Ishikawa (cell line): ENCODE results near the gene ATP1A2.

ENCODE experiments used
- CEBPB ChIP-seq: IDR thresholded peaks from 2 replicates; pipeline ENCODE4 v1.6.1; 2012
- CREB1 ChIP-seq: IDR thresholded peaks from 2 replicates; pipeline ENCODE4 v1.6.1; 2012; ENCODE audit warnings: low read depth
- EGR1 ChIP-seq: IDR thresholded peaks from 2 replicates; pipeline ENCODE4 v1.6.1; 2012
- EP300 ChIP-seq: IDR thresholded peaks from 2 replicates; pipeline ENCODE4 v1.6.1; 2012; ENCODE audit warnings: borderline replicate concordance
- FOXM1 ChIP-seq: IDR thresholded peaks from 2 replicates; pipeline ENCODE4 v1.6.1; 2012; ENCODE audit warnings: low read depth, borderline replicate concordance
- NFIC ChIP-seq: IDR thresholded peaks from 2 replicates; pipeline ENCODE4 v1.6.1; 2012
- RAD21 ChIP-seq: IDR thresholded peaks from 2 replicates; pipeline ENCODE4 v1.6.1; 2012; ENCODE audit warnings: low read depth
- TAF1 ChIP-seq: IDR thresholded peaks from 2 replicates; pipeline ENCODE4 v1.6.1; 2012; ENCODE audit warnings: low read depth, mild to moderate bottlenecking
- TCF12 ChIP-seq: IDR thresholded peaks from 2 replicates; pipeline ENCODE4 v1.6.1; 2012; ENCODE audit warnings: low read depth
- TEAD4 ChIP-seq: IDR thresholded peaks from 2 replicates; pipeline ENCODE4 v1.6.1; 2012
- YY1 ChIP-seq: IDR thresholded peaks from 2 replicates; pipeline ENCODE4 v1.6.1; 2012; ENCODE audit warnings: low read depth
- ZBTB7A ChIP-seq: IDR thresholded peaks from 2 replicates; pipeline ENCODE4 v1.6.1; 2012; ENCODE audit warnings: low read depth
- TF ChIP-seq, protein P1 (sequence below): IDR thresholded peaks from 2 replicates; pipeline ENCODE4 v1.6.1; 2012; ENCODE audit warnings: low read depth, mild to moderate bottlenecking
- TF ChIP-seq, protein P2 (sequence below): IDR thresholded peaks from 2 replicates; pipeline ENCODE4 v1.6.1; 2012
- TF ChIP-seq, protein P3 (sequence below): IDR thresholded peaks from 2 replicates; pipeline ENCODE4 v1.6.1; 2012

ATP1A2 gene

DNA sequence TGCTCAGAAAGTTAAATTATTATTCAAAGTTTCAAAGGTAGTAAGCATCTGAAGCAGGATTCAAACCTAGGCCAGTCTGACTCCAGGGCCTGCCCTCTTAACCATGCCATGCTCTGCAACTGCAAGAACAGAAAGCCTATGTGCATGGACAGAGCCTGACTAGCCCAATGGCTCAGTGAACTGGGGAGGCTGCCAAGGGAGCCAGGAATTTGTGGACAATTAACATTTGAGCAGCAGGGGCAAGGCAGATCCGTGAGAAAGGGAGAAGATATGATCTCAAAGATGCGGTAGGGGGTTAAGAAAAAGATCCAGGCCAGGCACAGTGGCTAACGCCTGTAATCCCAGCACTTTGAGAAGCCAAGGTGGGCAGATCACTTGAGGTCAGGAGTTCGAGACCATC lies 29.4 kb downstream of the ATP1A2 start:
- TF ChIP-seq FOXM1 (no peak), YY1 (no peak), CEBPB (no peak), NFIC (no peak; the same call in 1 of the 2 replicates), EGR1 (no peak), TEAD4 (peak; percentile 46)
- TF ChIP-seq, protein P1, sequence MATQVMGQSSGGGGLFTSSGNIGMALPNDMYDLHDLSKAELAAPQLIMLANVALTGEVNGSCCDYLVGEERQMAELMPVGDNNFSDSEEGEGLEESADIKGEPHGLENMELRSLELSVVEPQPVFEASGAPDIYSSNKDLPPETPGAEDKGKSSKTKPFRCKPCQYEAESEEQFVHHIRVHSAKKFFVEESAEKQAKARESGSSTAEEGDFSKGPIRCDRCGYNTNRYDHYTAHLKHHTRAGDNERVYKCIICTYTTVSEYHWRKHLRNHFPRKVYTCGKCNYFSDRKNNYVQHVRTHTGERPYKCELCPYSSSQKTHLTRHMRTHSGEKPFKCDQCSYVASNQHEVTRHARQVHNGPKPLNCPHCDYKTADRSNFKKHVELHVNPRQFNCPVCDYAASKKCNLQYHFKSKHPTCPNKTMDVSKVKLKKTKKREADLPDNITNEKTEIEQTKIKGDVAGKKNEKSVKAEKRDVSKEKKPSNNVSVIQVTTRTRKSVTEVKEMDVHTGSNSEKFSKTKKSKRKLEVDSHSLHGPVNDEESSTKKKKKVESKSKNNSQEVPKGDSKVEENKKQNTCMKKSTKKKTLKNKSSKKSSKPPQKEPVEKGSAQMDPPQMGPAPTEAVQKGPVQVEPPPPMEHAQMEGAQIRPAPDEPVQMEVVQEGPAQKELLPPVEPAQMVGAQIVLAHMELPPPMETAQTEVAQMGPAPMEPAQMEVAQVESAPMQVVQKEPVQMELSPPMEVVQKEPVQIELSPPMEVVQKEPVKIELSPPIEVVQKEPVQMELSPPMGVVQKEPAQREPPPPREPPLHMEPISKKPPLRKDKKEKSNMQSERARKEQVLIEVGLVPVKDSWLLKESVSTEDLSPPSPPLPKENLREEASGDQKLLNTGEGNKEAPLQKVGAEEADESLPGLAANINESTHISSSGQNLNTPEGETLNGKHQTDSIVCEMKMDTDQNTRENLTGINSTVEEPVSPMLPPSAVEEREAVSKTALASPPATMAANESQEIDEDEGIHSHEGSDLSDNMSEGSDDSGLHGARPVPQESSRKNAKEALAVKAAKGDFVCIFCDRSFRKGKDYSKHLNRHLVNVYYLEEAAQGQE = no peak
- TF ChIP-seq, protein P2, sequence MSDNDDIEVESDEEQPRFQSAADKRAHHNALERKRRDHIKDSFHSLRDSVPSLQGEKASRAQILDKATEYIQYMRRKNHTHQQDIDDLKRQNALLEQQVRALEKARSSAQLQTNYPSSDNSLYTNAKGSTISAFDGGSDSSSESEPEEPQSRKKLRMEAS = no peak

DNA sequence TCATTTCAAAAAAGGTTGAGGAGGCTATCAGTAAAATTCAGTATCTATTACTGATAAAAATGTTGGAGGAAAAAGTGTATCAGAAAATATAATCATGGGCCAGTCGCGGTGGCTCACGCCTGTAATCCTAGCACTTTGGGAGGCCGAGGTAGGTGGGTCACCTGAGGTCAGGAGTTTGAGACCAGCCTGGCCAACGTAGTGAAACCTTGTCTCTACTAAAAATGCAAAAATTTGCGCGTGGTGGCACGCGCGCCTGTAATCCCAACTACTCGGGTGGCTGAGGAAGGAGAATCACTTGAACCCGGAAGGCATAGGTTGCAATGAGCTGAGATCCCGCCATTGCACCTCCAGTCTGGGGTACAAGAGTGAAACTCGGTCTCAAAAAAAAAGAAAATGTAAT lies 30.5 kb downstream of the ATP1A2 start:
- TF ChIP-seq, protein P3, sequence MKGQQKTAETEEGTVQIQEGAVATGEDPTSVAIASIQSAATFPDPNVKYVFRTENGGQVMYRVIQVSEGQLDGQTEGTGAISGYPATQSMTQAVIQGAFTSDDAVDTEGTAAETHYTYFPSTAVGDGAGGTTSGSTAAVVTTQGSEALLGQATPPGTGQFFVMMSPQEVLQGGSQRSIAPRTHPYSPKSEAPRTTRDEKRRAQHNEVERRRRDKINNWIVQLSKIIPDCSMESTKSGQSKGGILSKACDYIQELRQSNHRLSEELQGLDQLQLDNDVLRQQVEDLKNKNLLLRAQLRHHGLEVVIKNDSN = no peak
- no peak for TF ChIP-seq TCF12
- no peak for TF ChIP-seq ZBTB7A
- no peak for TF ChIP-seq EGR1
- TF ChIP-seq YY1 = no peak
- no peak for TF ChIP-seq NFIC
- TF ChIP-seq CREB1 = no peak
- no peak for TF ChIP-seq TEAD4
- TF ChIP-seq FOXM1 = no peak
- TF ChIP-seq, protein P1 = no peak
- TF ChIP-seq EP300 = no peak
- TF ChIP-seq, protein P2 = no peak
- no peak for TF ChIP-seq CEBPB
- no peak for TF ChIP-seq RAD21
- no peak for TF ChIP-seq TAF1

DNA sequence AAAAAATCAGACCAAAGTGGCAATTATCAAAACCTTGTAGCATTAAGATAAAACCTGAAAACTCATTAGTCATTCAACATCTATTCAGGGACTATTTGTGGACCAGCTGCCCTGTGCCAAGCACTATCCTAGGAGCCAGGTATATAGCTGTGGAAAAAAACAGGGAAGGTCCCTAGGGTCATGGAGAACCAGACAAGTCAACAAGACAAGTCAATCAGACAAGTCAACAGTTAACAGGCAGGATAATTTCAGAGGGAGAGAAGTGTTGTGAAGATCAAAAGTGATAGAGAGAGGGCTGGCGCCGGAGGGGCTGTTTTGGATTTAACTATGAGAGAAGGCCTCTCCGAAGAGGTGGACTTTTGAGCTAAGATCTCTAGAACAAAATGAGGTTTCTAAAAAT lies 32.6 kb downstream of the ATP1A2 start:
- no peak for TF ChIP-seq EP300
- TF ChIP-seq TCF12 = no peak
- no peak for TF ChIP-seq ZBTB7A
- no peak for TF ChIP-seq NFIC
- TF ChIP-seq RAD21 = no peak
- TF ChIP-seq YY1 = no peak
- no peak for TF ChIP-seq CREB1
- no peak for TF ChIP-seq TAF1
- TF ChIP-seq, protein P2 = no peak
- TF ChIP-seq TEAD4 = no peak
- TF ChIP-seq, protein P3 = no peak
- no peak for TF ChIP-seq CEBPB
- no peak for TF ChIP-seq FOXM1
- TF ChIP-seq, protein P1 = no peak
- no peak for TF ChIP-seq EGR1

DNA sequence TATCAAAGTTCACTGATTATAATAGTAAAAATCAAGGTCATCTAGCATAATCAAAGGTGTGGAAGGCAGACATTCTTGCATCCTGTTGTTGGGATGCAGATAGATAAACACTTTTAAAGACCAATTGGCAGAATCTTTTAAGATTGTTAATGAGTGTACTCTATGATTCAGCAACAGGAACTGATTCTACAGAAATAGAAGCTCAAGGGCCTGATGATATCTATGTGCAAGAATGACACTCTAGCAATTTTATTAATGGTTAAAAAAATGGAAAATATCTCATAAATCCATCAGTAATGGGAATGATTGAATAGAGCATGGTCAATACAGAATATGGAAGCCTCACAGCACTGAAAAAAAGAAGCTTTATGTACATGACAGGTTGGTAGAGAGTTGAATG lies 33.7 kb downstream of the ATP1A2 start:
- TF ChIP-seq FOXM1 = no peak
- no peak for TF ChIP-seq TEAD4
- no peak for TF ChIP-seq TCF12
- no peak for TF ChIP-seq NFIC

DNA sequence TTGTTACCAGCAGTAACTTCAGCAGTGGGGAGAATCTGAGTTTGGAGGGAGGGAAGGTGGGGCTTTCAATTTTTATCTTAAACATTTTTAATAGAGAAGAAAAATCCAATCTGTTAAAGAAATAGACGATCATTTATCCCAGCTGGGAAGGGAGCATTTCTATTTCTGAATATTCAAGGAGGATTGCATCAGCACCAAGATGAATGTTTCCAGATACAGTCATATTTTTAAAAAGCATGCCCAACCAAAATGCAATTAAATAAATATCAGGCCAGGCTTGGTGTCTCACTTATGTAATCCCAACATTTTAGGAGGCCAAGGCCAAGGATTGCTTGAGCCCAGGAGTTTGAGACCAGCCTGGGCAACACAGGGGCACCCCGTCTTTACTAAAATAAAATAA lies 34.2 kb downstream of the ATP1A2 start:
- TF ChIP-seq TEAD4 (no peak), FOXM1 (no peak), YY1 (no peak), TCF12 (no peak), RAD21 (no peak), CREB1 (no peak), EGR1 (no peak), EP300 (no peak), NFIC (no peak), ZBTB7A (no peak)
- TF ChIP-seq, protein P2 = no peak
- TF ChIP-seq, protein P1 = no peak
- TF ChIP-seq, protein P3 = no peak
